CD4-positive, alpha-beta memory T cell (primary cell): ENCODE data around the gene RPS6KL1. TPM values are rescaled to one million over a fixed set of nuclear protein-coding genes. Genes with fewer than 3 reads are reported as not detected.

ENCODE experiments used
- CTCF ChIA-PET: fragments of 350-600 bp; sonication (Branson Sonifier 250); formaldehyde crosslinking; loops from one replicate; lab custom pipeline; 2021; ENCODE audit warnings: inconsistent platforms; ENCODE audit not compliant: partially characterized antibody; lab: Charles Lee
- POLR2A ChIA-PET: fragments of 350-600 bp; sonication (Branson Sonifier 250); formaldehyde crosslinking; loops from one replicate; lab custom pipeline; 2021; ENCODE audit not compliant: partially characterized antibody; lab: Charles Lee
- DNase-seq, 5 donors: peaks; one replicate each; pipeline versions ENCODE4 v3.0.0 to v3.0.0-alpha.2; 2020 to 2022; ENCODE audit warnings: mixed read lengths in 1 of 5
- H3K27ac ChIP-seq: one replicate; pipeline ENCODE4 v1.7.0; 2013; ENCODE audit warnings: low read depth, low read length
- H3K27me3 ChIP-seq: 2 replicates; pipeline ENCODE4 v1.7.0; 2013; ENCODE audit warnings: mild to moderate bottlenecking, low read length, moderate library complexity; ENCODE audit not compliant: insufficient read depth
- H3K36me3 ChIP-seq: 2 replicates; pipeline ENCODE4 v1.7.0; 2013; ENCODE audit warnings: mild to moderate bottlenecking, low read length, moderate library complexity; ENCODE audit not compliant: insufficient read depth
- H3K4me1 ChIP-seq: 2 replicates; pipeline ENCODE4 v1.7.0; 2013; ENCODE audit warnings: mild to moderate bottlenecking, low read length, moderate library complexity; ENCODE audit not compliant: insufficient read depth
- H3K4me3 ChIP-seq, 2 donors: one replicate each; pipeline ENCODE4 v1.7.0; 2013; ENCODE audit warnings: low read length in 2 of 2, mild to moderate bottlenecking in 1 of 2
- H3K9me3 ChIP-seq, 2 donors: one replicate each; pipeline ENCODE4 v1.7.0; 2013; ENCODE audit warnings: low read length in 2 of 2, control low read depth in 1 of 2; ENCODE audit not compliant: control insufficient read depth in 1 of 2
- H3K27ac Mint-ChIP-seq, 7 donors: one replicate each; pipeline ENCODE4 v1.8.0; 2020 to 2021; ENCODE audit warnings: mixed read lengths in 7 of 7, mild to moderate bottlenecking in 6 of 7, inconsistent platforms in 3 of 7, moderate library complexity in 3 of 7
- H3K27me3 Mint-ChIP-seq, 2 donors: one replicate each; pipeline ENCODE4 v1.8.0; 2020 to 2021; ENCODE audit warnings: mixed read lengths in 2 of 2
- H3K36me3 Mint-ChIP-seq, 2 donors: one replicate each; pipeline ENCODE4 v1.8.0; 2020 to 2021; ENCODE audit warnings: mixed read lengths in 2 of 2, inconsistent platforms in 1 of 2, mild to moderate bottlenecking in 1 of 2
- H3K4me1 Mint-ChIP-seq, 4 donors: one replicate each; pipeline ENCODE4 v1.8.0; 2020 to 2021; ENCODE audit warnings: mixed read lengths in 4 of 4, mild to moderate bottlenecking in 1 of 4
- H3K4me3 Mint-ChIP-seq, 8 donors: one replicate each; pipeline ENCODE4 v1.8.0; 2020 to 2021; ENCODE audit warnings: mixed read lengths in 8 of 8, mild to moderate bottlenecking in 7 of 8, moderate library complexity in 6 of 8, inconsistent platforms in 3 of 8
- H3K9me3 Mint-ChIP-seq, 8 donors: one replicate each; pipeline ENCODE4 v1.8.0; 2020 to 2021; ENCODE audit warnings: mixed read lengths in 8 of 8, mild to moderate bottlenecking in 5 of 8, inconsistent platforms in 3 of 8, moderate library complexity in 1 of 8
- intact Hi-C: fragments of 100-400 bp; cut with micrococcal nuclease; formaldehyde crosslinking; loops from one replicate; pipeline ENCODE4 v1.15.1; 2023
- polyA plus RNA-seq, 2 donors: library from polyadenylated mRNA; unstranded; fragments of 300-500 nt; fragmentation: Illumina TruSeq; gene quantifications; one replicate each; pipeline ENCODE4 v1.2.3, GENCODE V29; 2021
- total RNA-seq, 2 experiments: library from RNA; stranded (reverse); gene quantifications; one replicate each; pipeline ENCODE4 v1.2.3, GENCODE V29; 2021

The RPS6KL1 gene
- total and polyA plus RNA-seq, 4 experiments from 2014 or later: 0.45 to 2.9 (median 1.7) TPM

- no peak for DNase-seq
- ChIA-PET CTCF (interaction anchor here (1.7 to 15.6 kb wide), 3 partner anchors 8 to 179 kb away, joined by 6 to 677 read pairs (median 41); no protein-coding TSS in a partner anchor), POLR2A (no interaction called here)
- Mint-ChIP-seq H3K9me3 (peaks cover 0 to 2% (median 0%) of the 10 kb centered on the region in 8 donors), H3K4me3 (no peak overlapping the region), H3K27me3 (no peaks in the 10 kb centered on the region), H3K27ac (no peak overlapping the region), H3K36me3 (peaks cover 0 to 10% of the 10 kb centered on the region in 2 donors), H3K4me1 (peaks cover 0 to 13% (median 6%) of the 10 kb centered on the region in 4 donors)
- no peak overlapping the region for H3K4me3 ChIP-seq
- no peaks in the 10 kb centered on the region for H3K27me3 ChIP-seq
- H3K36me3 ChIP-seq: no peaks in the 10 kb centered on the region
- no peak overlapping the region for H3K27ac ChIP-seq
- H3K9me3 ChIP-seq: no peaks in the 10 kb centered on the region
- intact Hi-C loops: no loop called here
- H3K4me1 ChIP-seq: peaks cover 4% of the 10 kb centered on the region
These were observed 13.6 kb downstream of the RPS6KL1 start for GRCh38 chr14:74909501-74909900.

GRCh38 chr14:74908861-74909341, 14.2 kb downstream of the RPS6KL1 start:
- Histone ChIP-seq H3K36me3 (no peaks in the 10 kb centered on the region), H3K4me1 (peaks cover 4% of the 10 kb centered on the region), H3K9me3 (no peaks in the 10 kb centered on the region), H3K4me3 (no peak overlapping the region), H3K27me3 (no peaks in the 10 kb centered on the region), H3K27ac (no peak overlapping the region)
- Mint-ChIP-seq H3K36me3 (peaks cover 3 to 16% of the 10 kb centered on the region in 2 donors), H3K9me3 (peaks cover 0 to 4% (median 0%) of the 10 kb centered on the region in 8 donors), H3K4me1 (peaks cover 0 to 15% (median 7%) of the 10 kb centered on the region in 4 donors), H3K4me3 (no peak overlapping the region), H3K27ac (no peak overlapping the region), H3K27me3 (no peaks in the 10 kb centered on the region)
- intact Hi-C loops: no loop called here
- no peak for DNase-seq
- ChIA-PET CTCF (interaction anchor here (1.2 to 15.6 kb wide), 7 partner anchors 8 to 179 kb away, joined by 3 to 677 read pairs (median 41); partner anchors contain the start of genes DLST and PROX2), POLR2A (interaction anchor here (0.8 kb wide), 1 partner anchor 25 kb away, joined by 3 read pairs; no protein-coding TSS in a partner anchor)

- Histone ChIP-seq H3K4me3 (no peak overlapping the region), H3K9me3 (no peaks in the 10 kb centered on the region), H3K27me3 (no peaks in the 10 kb centered on the region), H3K27ac (no peak overlapping the region), H3K4me1 (peaks cover 4% of the 10 kb centered on the region), H3K36me3 (peaks cover 5% of the 10 kb centered on the region)
- Mint-ChIP-seq H3K36me3 (peaks cover 11 to 26% of the 10 kb centered on the region in 2 donors), H3K9me3 (peaks cover 0 to 4% (median 0%) of the 10 kb centered on the region in 8 donors), H3K4me1 (peaks cover 0 to 15% (median 7%) of the 10 kb centered on the region in 4 donors), H3K27ac (peak overlapping the region in 1 of 7 donors; percentile 36), H3K4me3 (no peak overlapping the region), H3K27me3 (no peaks in the 10 kb centered on the region)
- intact Hi-C loops: no loop called here
- ChIA-PET POLR2A (interaction anchor here (1.0 to 3.3 kb wide), 2 partner anchors 26 to 47 kb away, joined by 3 to 70 read pairs; partner anchors contain the start of gene DLST), CTCF (interaction anchor here (0.9 to 15.6 kb wide), 10 partner anchors 13 to 298 kb away, joined by 3 to 677 read pairs (median 16); partner anchors contain the start of genes DLST and PROX2)
- DNase-seq: no peak
These were observed 15.3 kb downstream of the RPS6KL1 start for GRCh38 chr14:74907744-74908143.

- peaks cover 0 to 15% (median 7%) of the 10 kb centered on the region in 4 donors for H3K4me1 Mint-ChIP-seq
- no peaks in the 10 kb centered on the region for H3K27me3 ChIP-seq
- H3K4me1 ChIP-seq: peaks cover 4% of the 10 kb centered on the region
- intact Hi-C loops: no loop called here
- H3K36me3 Mint-ChIP-seq: peaks cover 16 to 34% of the 10 kb centered on the region in 2 donors
- no peak for DNase-seq
- ChIA-PET CTCF (interaction anchor here (0.9 to 15.6 kb wide), 10 partner anchors 12 to 298 kb away, joined by 3 to 677 read pairs (median 34); partner anchors contain the start of genes DLST and PROX2), POLR2A (interaction anchor here (1.2 to 3.3 kb wide), 2 partner anchors 39 to 46 kb away, joined by 4 to 70 read pairs; no protein-coding TSS in a partner anchor)
- H3K4me3 Mint-ChIP-seq: no peak overlapping the region
- H3K9me3 ChIP-seq: no peaks in the 10 kb centered on the region
- peaks cover 12% of the 10 kb centered on the region for H3K36me3 ChIP-seq
- no peaks in the 10 kb centered on the region for H3K27me3 Mint-ChIP-seq
- no peak overlapping the region for H3K27ac ChIP-seq
- peak overlapping the region in 1 of 7 donors; percentile 43 for H3K27ac Mint-ChIP-seq
- H3K9me3 Mint-ChIP-seq: peaks cover 0 to 4% (median 0%) of the 10 kb centered on the region in 8 donors
- no peak overlapping the region for H3K4me3 ChIP-seq
These were observed 16.0 kb downstream of the RPS6KL1 start for GRCh38 chr14:74906925-74907521.

- no peaks in the 10 kb centered on the region for H3K9me3 ChIP-seq
- peaks cover 26% of the 10 kb centered on the region for H3K36me3 ChIP-seq
- no peak overlapping the region for H3K4me3 Mint-ChIP-seq
- H3K36me3 Mint-ChIP-seq: peaks cover 23 to 47% of the 10 kb centered on the region in 2 donors
- H3K4me3 ChIP-seq: no peak overlapping the region
- H3K4me1 ChIP-seq: peaks cover 4% of the 10 kb centered on the region
- H3K9me3 Mint-ChIP-seq: peaks cover 0 to 4% (median 0%) of the 10 kb centered on the region in 8 donors
- ChIA-PET CTCF (interaction anchor here (0.6 to 15.6 kb wide), 39 partner anchors 10 to 300 kb away, joined by 3 to 677 read pairs (median 4); partner anchors contain the start of genes DLST, PROX2 and RPS6KL1), POLR2A (interaction anchor here (0.6 to 3.3 kb wide), 8 partner anchors 22 to 296 kb away, joined by 3 to 70 read pairs (median 4); partner anchors contain the start of gene DLST)
- intact Hi-C loops: loop anchor here (1.0 kb wide), 2 partner anchors 44 to 296 kb away; no protein-coding TSS in a partner anchor
- no peaks in the 10 kb centered on the region for H3K27me3 ChIP-seq
- H3K27me3 Mint-ChIP-seq: no peaks in the 10 kb centered on the region
- H3K27ac ChIP-seq: no peak overlapping the region
- H3K4me1 Mint-ChIP-seq: peaks cover 0 to 15% (median 7%) of the 10 kb centered on the region in 4 donors
- peak; percentile 63 to 77 (median 69) for DNase-seq
- H3K27ac Mint-ChIP-seq: peak overlapping the region; percentile 42 to 77 (median 67)
These were observed 17.4 kb downstream of the RPS6KL1 start for GRCh38 chr14:74905595-74906142.

GRCh38 chr14:74904635-74905503, 18.2 kb downstream of the RPS6KL1 start:
- H3K36me3 Mint-ChIP-seq: peaks cover 31 to 55% of the 10 kb centered on the region in 2 donors
- Histone ChIP-seq H3K27ac (no peak overlapping the region), H3K4me1 (peaks cover 4% of the 10 kb centered on the region), H3K36me3 (peaks cover 34% of the 10 kb centered on the region), H3K4me3 (no peak overlapping the region), H3K27me3 (no peaks in the 10 kb centered on the region), H3K9me3 (no peaks in the 10 kb centered on the region)
- H3K27ac Mint-ChIP-seq: peak overlapping the region; percentile 44 to 80 (median 72)
- intact Hi-C loops: loop anchor here (1.0 kb wide), 2 partner anchors 44 to 296 kb away; no protein-coding TSS in a partner anchor
- DNase-seq: no peak
- POLR2A ChIA-PET: interaction anchor here (0.9 to 3.3 kb wide), 6 partner anchors 16 to 52 kb away, joined by 3 to 70 read pairs (median 4); partner anchors contain the start of gene DLST
- H3K4me1 Mint-ChIP-seq: peaks cover 0 to 15% (median 7%) of the 10 kb centered on the region in 4 donors
- CTCF ChIA-PET: interaction anchor here (0.6 to 15.6 kb wide), 35 partner anchors 10 to 299 kb away, joined by 3 to 677 read pairs (median 4); partner anchors contain the start of genes DLST, PROX2 and RPS6KL1
- H3K9me3 Mint-ChIP-seq: peaks cover 0 to 4% (median 0%) of the 10 kb centered on the region in 8 donors
- no peaks in the 10 kb centered on the region for H3K27me3 Mint-ChIP-seq
- no peak overlapping the region for H3K4me3 Mint-ChIP-seq
